Kidney (tissue), 14 donors: ENCODE measurements around the gene CDH6. TPM values are rescaled to one million over a fixed set of nuclear protein-coding genes. Genes with fewer than 3 reads are reported as not detected.

Experiments
- DNase-seq, 5 donors: peaks; one replicate each; pipeline ENCODE4 v3.0.0-alpha.2; 2013 to 2020
- FAIRE-seq: peaks from 2 replicates; lab custom pipeline; 2012; peaks lifted over from hg19 to GRCh38; lab: Jason Lieb, UNC
- H3K27ac ChIP-seq, 2 donors: one replicate each; pipeline ENCODE4 v1.7.0; 2013; ENCODE audit warnings: low read depth in 2 of 2, low read length in 2 of 2, inconsistent platforms in 1 of 2
- H3K27me3 ChIP-seq: one replicate; pipeline ENCODE4 v1.7.1; 2013; ENCODE audit warnings: low read length, inconsistent platforms; ENCODE audit not compliant: control insufficient read depth, insufficient read depth
- H3K36me3 ChIP-seq, 3 donors: one replicate each; pipeline versions ENCODE4 v1.7.0 to v1.7.1; 2013; ENCODE audit warnings: low read length in 3 of 3, control low read depth in 1 of 3, inconsistent platforms in 1 of 3; ENCODE audit not compliant: insufficient read depth in 3 of 3, control insufficient read depth in 2 of 3
- H3K4me1 ChIP-seq, 3 donors: one replicate each; pipeline versions ENCODE4 v1.7.0 to v1.7.1; 2013; ENCODE audit warnings: low read length in 3 of 3, inconsistent platforms in 1 of 3, low read depth in 1 of 3; ENCODE audit not compliant: control insufficient read depth in 2 of 3, insufficient read depth in 2 of 3
- H3K4me3 ChIP-seq, 3 donors: one replicate each; pipeline versions ENCODE4 v1.7.0 to v1.8.1; 2013; ENCODE audit warnings: low read length in 3 of 3, control low read depth in 1 of 3, inconsistent platforms in 1 of 3
- H3K9ac ChIP-seq, 3 donors: one replicate each; pipeline versions ENCODE4 v1.7.0 to v1.7.1; 2013; ENCODE audit warnings: low read length in 3 of 3, control low read depth in 1 of 3, inconsistent platforms in 1 of 3
- H3K9me3 ChIP-seq, 3 donors: one replicate each; pipeline versions ENCODE4 v1.7.0 to v1.7.1; 2013; ENCODE audit warnings: low read length in 3 of 3, control low read depth in 1 of 3, inconsistent platforms in 1 of 3; ENCODE audit not compliant: control insufficient read depth in 2 of 3, insufficient read depth in 1 of 3
- intact Hi-C: fragments of 100-400 bp; cut with DNase I; formaldehyde crosslinking; loops from one replicate; pipeline ENCODE4 v1.11.1; 2022
- polyA plus RNA-seq: library from polyadenylated mRNA; stranded (reverse); fragments of 350-450 nt; fragmentation: Illumina TruSeq; extraction: RNeasy Lipid Tissue Mini Kit (QIAGEN cat#74804); gene quantifications from one replicate; pipeline ENCODE4 v1.2.3, GENCODE V29; 2014; ENCODE audit warnings: low read depth, low replicate concordance; ENCODE audit not compliant: insufficient read depth
- total RNA-seq: library from RNA; stranded (reverse); fragmentation: NEBNext Ultra II Directional; extraction: Animal tissue kit (Norgen Biotek cat#: 25700); gene quantifications from one replicate; pipeline ENCODE4 v1.2.1, GENCODE V29; 2021
- TF ChIP-seq, protein P1 (sequence below): IDR thresholded peaks from 3 replicates; pipeline ENCODE4 v1.5.1; 2012; ENCODE audit warnings: mild to moderate bottlenecking, moderate library complexity, borderline replicate concordance; ENCODE audit not compliant: insufficient read depth; ENCODE audit errors: extremely low read depth
- donor health status: control.
- donor health status: control.
- donor health status: control.
- donor health status: control.
- donor health status: control.
- donor health status: DM: yes; HTN: yes; CAD: no.
- donor health status: Normal renal cell carcinoma (clear cell type).

Gene CDH6
- total and polyA plus RNA-seq, 2 donors from 2014 or later, result 21.8 to 196 TPM

DNA sequence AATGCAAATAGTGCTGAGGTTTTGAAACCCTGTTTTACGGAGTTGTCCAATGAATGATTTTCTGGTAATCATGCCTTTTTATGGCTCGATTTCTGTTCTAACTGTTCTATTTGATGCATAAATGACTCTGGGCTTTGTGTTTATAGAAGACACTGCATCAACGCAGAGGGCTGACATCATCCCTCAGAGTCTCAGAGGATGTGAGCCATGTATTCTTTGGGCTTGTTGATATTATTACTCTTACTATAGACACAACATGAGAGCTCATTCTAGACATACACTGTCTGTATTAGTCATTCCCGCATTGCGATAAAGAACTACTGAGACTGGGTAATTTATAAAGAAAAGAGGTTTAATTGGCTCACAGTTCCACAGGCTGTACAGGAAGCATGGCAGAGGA, 31.6 kb downstream of the CDH6 start:
- Histone ChIP-seq H3K4me1 (peaks cover 0 to 3% (median 2%) of the 10 kb centered on the region in 3 donors), H3K9me3 (no peaks in the 10 kb centered on the region), H3K27ac (no peak overlapping the region), H3K4me3 (no peak overlapping the region), H3K36me3 (no peaks in the 10 kb centered on the region), H3K27me3 (no peaks in the 10 kb centered on the region), H3K9ac (no peak overlapping the region)
- DNase-seq (no peak), FAIRE-seq (no peak)
- intact Hi-C loops, result no loop called here
- TF ChIP-seq, protein P1, sequence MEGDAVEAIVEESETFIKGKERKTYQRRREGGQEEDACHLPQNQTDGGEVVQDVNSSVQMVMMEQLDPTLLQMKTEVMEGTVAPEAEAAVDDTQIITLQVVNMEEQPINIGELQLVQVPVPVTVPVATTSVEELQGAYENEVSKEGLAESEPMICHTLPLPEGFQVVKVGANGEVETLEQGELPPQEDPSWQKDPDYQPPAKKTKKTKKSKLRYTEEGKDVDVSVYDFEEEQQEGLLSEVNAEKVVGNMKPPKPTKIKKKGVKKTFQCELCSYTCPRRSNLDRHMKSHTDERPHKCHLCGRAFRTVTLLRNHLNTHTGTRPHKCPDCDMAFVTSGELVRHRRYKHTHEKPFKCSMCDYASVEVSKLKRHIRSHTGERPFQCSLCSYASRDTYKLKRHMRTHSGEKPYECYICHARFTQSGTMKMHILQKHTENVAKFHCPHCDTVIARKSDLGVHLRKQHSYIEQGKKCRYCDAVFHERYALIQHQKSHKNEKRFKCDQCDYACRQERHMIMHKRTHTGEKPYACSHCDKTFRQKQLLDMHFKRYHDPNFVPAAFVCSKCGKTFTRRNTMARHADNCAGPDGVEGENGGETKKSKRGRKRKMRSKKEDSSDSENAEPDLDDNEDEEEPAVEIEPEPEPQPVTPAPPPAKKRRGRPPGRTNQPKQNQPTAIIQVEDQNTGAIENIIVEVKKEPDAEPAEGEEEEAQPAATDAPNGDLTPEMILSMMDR, result no peak

DNA sequence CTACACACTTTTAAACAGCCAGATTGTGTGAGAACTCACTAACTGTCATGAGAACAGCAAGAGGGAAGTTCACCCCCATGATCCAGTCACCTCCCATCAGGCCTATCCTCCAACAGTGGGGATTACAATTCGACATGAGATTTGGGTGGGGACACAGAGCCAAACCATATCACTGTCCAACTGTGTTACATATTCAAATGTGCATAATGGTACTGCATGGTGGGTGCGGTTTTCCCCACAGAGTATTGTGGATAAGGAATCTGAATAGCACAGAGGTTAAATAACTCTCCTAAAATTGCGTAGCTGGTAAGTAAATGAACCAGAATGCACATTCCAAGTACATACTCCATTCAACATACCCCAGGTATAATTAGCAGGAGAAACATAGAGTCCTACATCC, 32.1 kb downstream of the CDH6 start:
- Histone ChIP-seq H3K27ac (no peak overlapping the region), H3K9ac (no peak overlapping the region), H3K4me3 (no peak overlapping the region), H3K36me3 (no peaks in the 10 kb centered on the region), H3K9me3 (no peaks in the 10 kb centered on the region), H3K27me3 (no peaks in the 10 kb centered on the region), H3K4me1 (peaks cover 0 to 3% (median 2%) of the 10 kb centered on the region in 3 donors)
- TF ChIP-seq, protein P1, result no peak
- FAIRE-seq (no peak), DNase-seq (no peak)
- intact Hi-C loops, result no loop called here

DNA sequence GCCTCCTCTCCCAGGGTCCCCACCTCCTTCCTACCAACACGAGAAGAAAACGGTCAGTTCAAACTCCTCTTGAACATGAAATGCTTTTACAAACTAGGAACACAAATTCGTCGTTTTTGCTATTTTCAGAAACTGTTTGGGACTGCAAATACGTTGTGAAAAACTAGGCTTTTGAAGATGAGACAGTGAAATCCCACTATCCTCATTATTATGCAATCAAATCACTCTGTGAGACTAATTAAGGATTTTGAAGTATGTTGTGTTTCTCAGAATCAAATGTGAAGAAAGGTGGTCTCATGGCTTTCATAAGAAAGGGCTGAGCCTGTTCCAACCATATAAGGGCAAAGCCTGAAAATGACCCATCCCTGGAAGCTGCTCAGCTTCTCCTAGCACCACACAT, 33.2 kb downstream of the CDH6 start:
- TF ChIP-seq, protein P1, result no peak
- Histone ChIP-seq H3K9me3 (no peaks in the 10 kb centered on the region), H3K4me3 (no peak overlapping the region), H3K9ac (no peak overlapping the region), H3K36me3 (no peaks in the 10 kb centered on the region), H3K4me1 (peaks cover 0 to 2% (median under 1%) of the 10 kb centered on the region in 3 donors), H3K27ac (no peak overlapping the region), H3K27me3 (no peaks in the 10 kb centered on the region)
- DNase-seq, result no peak
- no peak for FAIRE-seq
- intact Hi-C loops, result no loop called here

DNA sequence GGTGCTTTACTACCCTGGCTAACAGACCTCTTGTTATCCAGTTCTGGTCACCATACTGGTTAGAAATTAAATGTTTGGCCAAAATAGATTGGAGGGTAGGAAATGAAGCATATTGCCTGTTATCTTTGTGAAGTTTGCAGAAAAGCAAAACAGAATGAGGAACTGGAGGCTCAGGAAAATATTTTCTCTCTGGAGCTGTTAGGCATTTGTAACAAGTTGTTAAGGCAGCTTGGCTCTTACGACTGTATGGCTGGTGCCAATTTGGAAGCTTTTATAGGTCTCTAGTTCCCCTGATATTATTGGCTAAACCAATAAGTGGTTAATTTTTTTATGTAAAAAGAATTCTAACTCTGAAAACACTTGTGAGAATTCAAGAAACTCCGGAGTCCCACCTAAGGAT, 35.8 kb downstream of the CDH6 start:
- TF ChIP-seq, protein P1, result no peak
- DNase-seq (no peak), FAIRE-seq (no peak)
- intact Hi-C loops, result no loop called here
- Histone ChIP-seq H3K4me3 (no peak overlapping the region), H3K27me3 (no peaks in the 10 kb centered on the region), H3K4me1 (peaks cover 2 to 5% (median 4%) of the 10 kb centered on the region in 3 donors), H3K27ac (no peak overlapping the region), H3K9ac (no peak overlapping the region), H3K36me3 (no peaks in the 10 kb centered on the region), H3K9me3 (no peaks in the 10 kb centered on the region)
